ENCODE measurements around the gene RCOR2. TPM values are rescaled to one million over a fixed set of nuclear protein-coding genes. Genes with fewer than 3 reads are reported as not detected.

The RCOR2 gene
- total and polyA plus RNA-seq, 2 of the 4 experiments (the other 2 are of a cell fraction): 0.90 to 2.0 TPM

DNA sequence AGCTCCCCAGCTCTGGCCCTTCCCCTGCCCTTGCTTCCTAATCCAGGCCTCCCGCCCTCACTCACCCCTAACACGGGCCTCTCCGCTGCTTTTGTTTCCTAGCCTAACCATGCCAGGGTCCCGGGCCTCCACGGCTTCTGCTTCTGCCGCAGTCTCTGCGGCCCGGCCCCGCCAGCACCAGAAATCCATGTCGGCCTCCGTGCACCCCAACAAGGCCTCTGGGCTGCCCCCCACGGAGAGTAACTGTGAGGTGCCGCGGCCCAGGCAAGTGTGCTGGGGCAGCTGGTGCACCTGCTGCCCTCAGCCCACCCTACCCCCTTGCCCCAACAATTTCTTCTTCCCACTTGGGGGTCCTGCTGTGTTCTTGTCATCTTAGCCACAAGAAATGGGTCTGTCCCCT is 13.1 kb downstream of the RCOR2 start:
- Histone ChIP-seq H2AFZ (replicated peaks; ENCODE audit: low read length, poor library complexity) (no peak overlapping the region), H3K36me3 (ENCODE audit: control insufficient read depth, insufficient read depth, low read length) (peaks cover 80% of the 10 kb centered on the region), H4K91ac (ENCODE audit: insufficient read depth, low read depth, low read length) (no peak overlapping the region), H2BK5ac (ENCODE audit: low read depth, low read length, poor library complexity, severe bottlenecking) (no peak overlapping the region), H3K4me2 (ENCODE audit: low read depth, low read length) (no peak overlapping the region), H3K4ac (ENCODE audit: low read depth, low read length) (no peak overlapping the region), H3K23ac (ENCODE audit: low read depth, low read length) (no peak overlapping the region), H3K27ac (ENCODE audit: insufficient read depth, low read length) (no peak overlapping the region), H3K9me1 (ENCODE audit: insufficient read depth, low read length) (no peaks in the 10 kb centered on the region), H3K9me3 (ENCODE audit: control insufficient read depth, insufficient read depth, low read length) (no peaks in the 10 kb centered on the region), H4K5ac (ENCODE audit: low read depth, low read length) (no peak overlapping the region), H3K56ac (ENCODE audit: extremely low read depth, insufficient read depth, low read length) (no peak overlapping the region), H4K20me1 (ENCODE audit: insufficient read depth, low read length) (peaks cover 5% of the 10 kb centered on the region), H2BK20ac (ENCODE audit: low read depth, low read length) (no peak overlapping the region), H2BK15ac (ENCODE audit: low read depth, low read length) (no peak overlapping the region), H3K18ac (ENCODE audit: low read depth, low read length) (no peak overlapping the region), H2BK120ac (ENCODE audit: low read depth, low read length) (no peak overlapping the region), H2AK9ac (replicated peaks; ENCODE audit: low read depth, low read length, poor library complexity) (no peak overlapping the region), H3K27me3 (ENCODE audit: control insufficient read depth, insufficient read depth, low read length) (no peaks in the 10 kb centered on the region), H3K4me3 (ENCODE audit: insufficient read depth, low read depth, low read length) (no peak overlapping the region), H4K8ac (ENCODE audit: low read depth in 2 of 2, low read length in 2 of 2) (no peak overlapping the region), H3K4me1 (ENCODE audit: control insufficient read depth, insufficient read depth, low read length) (no peaks in the 10 kb centered on the region), H3K9ac (ENCODE audit: low read depth, low read length) (no peak overlapping the region), H3K14ac (replicated peaks; ENCODE audit: low read depth, low read length) (no peak overlapping the region), H2AK5ac (ENCODE audit: low read depth, low read length) (no peak overlapping the region), H3K79me1 (ENCODE audit: low read depth in 1 of 2, low read length in 2 of 2) (peaks cover 3 to 14% of the 10 kb centered on the region in 2 experiments; a peak in 1 of 4 replicates)
- ChIA-PET CTCF (no interaction called here), POLR2A (ENCODE audit: unreplicated experiment) (no interaction called here)
- DNase-seq (no peak), ATAC-seq (ENCODE audit: low read depth) (no peak)
- dilution Hi-C loops (cut with HindIII; ENCODE audit: low sequenced_read_pairs, unreplicated experiment) (no loop called here), intact Hi-C loops (cut with micrococcal nuclease) (no loop called here), in situ Hi-C loops (cut with MboI; ENCODE audit: low sequenced_read_pairs) (no loop called here)
- 92% methylated on average over 11 of the region's 14 CpGs; no CpG with 5 or more reads in 1 of the 2 experiments for WGBS, 2 experiments (ENCODE audit: extremely low coverage in 2 of 2, insufficient read length in 1 of 2)
- TF ChIP-seq RAD21 (IDR thresholded peaks at IDR 0.05; ENCODE audit: low read length): no peak
- no peak for TF ChIP-seq USF2 (IDR thresholded peaks at IDR 0.05; ENCODE audit: low read depth, low read length)
- no peak for TF ChIP-seq ELK1 (IDR thresholded peaks at IDR 0.05; ENCODE audit: borderline replicate concordance, low read depth, low read length)
- no peak for TF ChIP-seq CHD1 (IDR thresholded peaks at IDR 0.05; ENCODE audit: low read depth, low read length)
- no peak for TF ChIP-seq FOS (IDR thresholded peaks at IDR 0.05; ENCODE audit: low read depth, low read length)
- TF ChIP-seq MAFK (IDR thresholded peaks at IDR 0.05; ENCODE audit: low read depth, low read length): no peak
- no peak for TF ChIP-seq RFX5 (IDR thresholded peaks at IDR 0.05; ENCODE audit: low read depth, low read length)
- TF ChIP-seq, protein P1, sequence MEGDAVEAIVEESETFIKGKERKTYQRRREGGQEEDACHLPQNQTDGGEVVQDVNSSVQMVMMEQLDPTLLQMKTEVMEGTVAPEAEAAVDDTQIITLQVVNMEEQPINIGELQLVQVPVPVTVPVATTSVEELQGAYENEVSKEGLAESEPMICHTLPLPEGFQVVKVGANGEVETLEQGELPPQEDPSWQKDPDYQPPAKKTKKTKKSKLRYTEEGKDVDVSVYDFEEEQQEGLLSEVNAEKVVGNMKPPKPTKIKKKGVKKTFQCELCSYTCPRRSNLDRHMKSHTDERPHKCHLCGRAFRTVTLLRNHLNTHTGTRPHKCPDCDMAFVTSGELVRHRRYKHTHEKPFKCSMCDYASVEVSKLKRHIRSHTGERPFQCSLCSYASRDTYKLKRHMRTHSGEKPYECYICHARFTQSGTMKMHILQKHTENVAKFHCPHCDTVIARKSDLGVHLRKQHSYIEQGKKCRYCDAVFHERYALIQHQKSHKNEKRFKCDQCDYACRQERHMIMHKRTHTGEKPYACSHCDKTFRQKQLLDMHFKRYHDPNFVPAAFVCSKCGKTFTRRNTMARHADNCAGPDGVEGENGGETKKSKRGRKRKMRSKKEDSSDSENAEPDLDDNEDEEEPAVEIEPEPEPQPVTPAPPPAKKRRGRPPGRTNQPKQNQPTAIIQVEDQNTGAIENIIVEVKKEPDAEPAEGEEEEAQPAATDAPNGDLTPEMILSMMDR (conservative IDR thresholded peaks at IDR 0.05; ENCODE audit: low read depth, low read length): no peak
- TF ChIP-seq RCOR1 (IDR thresholded peaks at IDR 0.05; ENCODE audit: insufficient replicate concordance, low read length): no peak
- TF ChIP-seq BHLHE40 (IDR thresholded peaks at IDR 0.05; ENCODE audit: low read depth, low read length): no peak
- TF ChIP-seq SMC3 (IDR thresholded peaks at IDR 0.05; ENCODE audit: low read depth, low read length): no peak
- TF ChIP-seq NFE2L2 (IDR thresholded peaks at IDR 0.05; ENCODE audit: low read depth, low read length): no peak
- TF ChIP-seq POLR2A (IDR thresholded peaks at IDR 0.05; ENCODE audit: low read depth, low read length): no peak
- no peak for TF ChIP-seq MXI1 (IDR thresholded peaks at IDR 0.05; ENCODE audit: borderline replicate concordance, low read depth, low read length)
- TF ChIP-seq MAZ (IDR thresholded peaks at IDR 0.05; ENCODE audit: borderline replicate concordance, low read depth, low read length): no peak
- no peak for TF ChIP-seq CEBPB (IDR thresholded peaks at IDR 0.05; ENCODE audit: low read depth, low read length)
- BruUV-seq (replicated peaks): no TSS peak
